GM10266 (cell line): ENCODE measurements around the gene GAS1.

Experiments
- DNase-seq: peaks from one replicate; pipeline ENCODE4 v3.0.0; 2012; ENCODE audit errors: extremely low spot score
- CTCF ChIP-seq: IDR thresholded peaks from 2 replicates; pipeline ENCODE4 v1.5.1; 2012; ENCODE audit warnings: mild to moderate bottlenecking, low read depth; ENCODE audit not compliant: control insufficient read depth, insufficient read depth; ENCODE audit errors: missing control alignments

GAS1 gene

DNA sequence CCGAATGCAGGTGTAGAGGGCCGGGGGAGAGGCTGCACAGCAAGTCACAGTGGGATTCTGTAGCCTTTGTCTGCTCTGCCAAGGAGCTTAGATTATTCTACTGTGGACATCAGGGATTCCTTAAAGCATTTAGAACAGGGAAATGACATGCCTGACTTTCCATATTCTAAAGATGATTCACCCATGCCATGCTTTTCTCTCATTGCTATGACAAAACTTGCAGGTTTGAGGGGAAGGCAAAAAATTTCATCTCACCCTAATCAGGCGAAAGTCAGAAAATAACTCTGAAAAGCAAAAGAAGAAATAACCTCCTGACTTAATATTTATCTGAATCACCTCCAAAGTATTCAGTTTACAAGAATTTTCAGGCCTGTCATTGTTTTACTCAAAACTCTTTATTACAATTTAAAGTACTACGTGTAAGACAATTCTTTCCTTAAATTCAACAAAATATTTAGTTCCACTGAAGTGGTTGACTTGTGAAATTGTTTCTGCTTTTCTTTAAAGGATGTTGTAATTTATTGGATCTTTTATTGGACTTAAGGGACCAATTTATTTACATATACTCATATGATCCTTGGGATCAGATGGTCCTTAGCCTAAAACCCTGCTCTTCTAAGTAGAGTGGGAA, 30.0 kb upstream of the GAS1 start:
- TF ChIP-seq CTCF: no peak
- no peak for DNase-seq

GRCh38 chr9:86975606-86976005, 28.3 kb upstream of the GAS1 start:
- TF ChIP-seq CTCF: no peak

DNA sequence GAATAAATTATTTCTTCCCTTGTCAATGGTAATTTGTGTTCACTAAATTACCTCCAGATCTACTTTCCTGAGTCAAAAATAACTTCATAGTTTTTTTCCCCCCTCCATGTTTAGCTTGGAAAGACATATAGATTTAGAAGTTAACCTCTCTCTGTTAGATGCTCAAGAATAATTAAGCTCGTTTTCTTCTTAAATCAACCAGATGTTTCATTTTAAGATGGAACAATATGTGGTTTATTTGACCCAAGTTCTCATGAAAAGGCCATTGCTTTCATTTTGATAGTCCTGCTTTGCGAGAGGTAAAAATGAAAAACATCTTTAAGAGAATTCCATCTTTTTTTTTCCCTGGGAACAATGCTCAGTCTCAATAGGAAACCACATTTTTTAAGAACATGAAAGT, 27.7 kb upstream of the GAS1 start:
- no peak for DNase-seq
- TF ChIP-seq CTCF: no peak

More at GRCh38 chr9:86975606-86976005, 28.3 kb upstream of the GAS1 start:
- DNase-seq: no peak

GRCh38 chr9:86974421-86974820, 27.1 kb upstream of the GAS1 start:
- DNase-seq: no peak
- no peak for TF ChIP-seq CTCF

DNA sequence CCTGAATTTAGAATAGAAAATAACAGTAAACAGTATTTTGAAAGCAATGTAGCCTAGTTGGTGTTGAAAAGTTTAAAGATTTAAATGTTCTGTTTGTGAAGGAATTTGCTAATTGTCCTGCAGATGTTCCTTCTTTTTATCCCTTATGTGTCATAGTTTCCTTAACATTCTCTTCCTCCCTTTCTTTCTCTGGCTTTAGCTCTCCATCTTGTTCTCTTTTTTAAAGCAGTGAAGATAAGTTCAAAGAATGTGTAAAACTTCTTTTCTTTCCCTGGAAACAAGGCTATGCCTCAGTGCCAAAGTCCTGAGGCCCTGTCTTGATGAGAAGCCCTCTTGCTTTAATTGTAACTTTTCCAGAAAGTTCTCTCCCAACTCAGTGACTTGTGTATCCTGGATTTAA, 24.4 kb upstream of the GAS1 start:
- TF ChIP-seq CTCF: no peak
- no peak for DNase-seq

- TF ChIP-seq CTCF: no peak
- DNase-seq: no peak
Observed at GRCh38 chr9:86968258-86968920, 21.1 kb upstream of the GAS1 start.

GRCh38 chr9:86966852-86967511, 19.7 kb upstream of the GAS1 start:
- TF ChIP-seq CTCF: no peak
- no peak for DNase-seq
